ENCODE results near the gene PTPN13. TPM values are rescaled to one million over a fixed set of nuclear protein-coding genes. Genes with fewer than 3 reads are reported as not detected.

PTPN13 gene
- total and polyA plus RNA-seq, 5 experiments from 2014 or later, result not detected

DNA sequence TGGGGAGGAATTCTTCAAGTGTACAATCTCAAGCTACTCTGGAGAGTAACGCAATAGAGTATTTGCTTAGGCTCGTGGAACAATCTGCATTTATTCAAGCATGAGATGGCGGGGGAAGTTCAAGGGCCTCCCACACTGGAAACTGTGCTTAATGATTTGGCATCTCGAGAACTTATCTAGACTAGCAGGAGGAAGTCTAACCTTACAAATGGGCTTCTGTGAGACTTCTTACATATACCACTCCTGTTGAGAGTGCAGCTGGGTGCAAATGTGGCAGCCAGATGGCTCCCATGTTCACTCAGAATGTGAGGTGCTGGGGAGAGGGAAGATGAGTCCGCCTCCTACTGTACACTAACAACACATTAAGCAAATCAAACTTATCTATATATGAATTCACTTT is 29.3 kb upstream of the PTPN13 start:
- Mint-ChIP-seq H3K36me3 (no peaks in the 10 kb centered on the region), H3K4me1 (no peaks in the 10 kb centered on the region)
- no peak for ATAC-seq

DNA sequence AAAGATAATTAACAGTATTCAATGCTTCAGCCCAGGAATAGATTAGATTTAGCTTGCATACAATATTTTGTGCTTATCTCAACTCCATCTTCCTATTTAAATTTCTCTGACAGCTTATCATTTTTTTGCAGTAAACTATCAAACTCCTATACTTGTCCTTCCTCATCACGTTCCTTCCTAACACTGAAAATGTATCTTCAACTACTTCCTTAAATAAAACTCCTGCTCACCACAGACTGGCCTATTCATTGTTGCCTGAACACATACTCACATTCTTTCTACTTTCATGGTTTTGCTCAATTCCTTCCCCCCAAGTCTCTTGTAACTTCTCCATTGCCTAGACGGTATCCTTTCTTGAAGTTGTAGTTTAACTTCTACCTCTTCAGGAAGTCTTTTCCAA is 28.5 kb upstream of the PTPN13 start:
- no peaks in the 10 kb centered on the region for H3K9me3 Mint-ChIP-seq
- H3K27ac Mint-ChIP-seq, result no peak overlapping the region
- H3K4me1 Mint-ChIP-seq, result no peaks in the 10 kb centered on the region
- no peaks in the 10 kb centered on the region for H3K36me3 Mint-ChIP-seq
- POLR2A ChIA-PET, result no interaction called here
- ATAC-seq (no peak), DNase-seq (no peak)
- H3K4me3 Mint-ChIP-seq, result no peak overlapping the region
- peaks cover 0 to 11% (median 3%) of the 10 kb centered on the region in 5 donors for H3K27me3 Mint-ChIP-seq

More for the DNA sequence above, 29.3 kb upstream of the PTPN13 start:
- H3K27ac Mint-ChIP-seq, result no peak overlapping the region
- no peak overlapping the region for H3K4me3 Mint-ChIP-seq
- DNase-seq, result no peak
- H3K9me3 Mint-ChIP-seq, result no peaks in the 10 kb centered on the region
- peaks cover 0 to 11% (median 3%) of the 10 kb centered on the region in 5 donors for H3K27me3 Mint-ChIP-seq
- POLR2A ChIA-PET, result no interaction called here

DNA sequence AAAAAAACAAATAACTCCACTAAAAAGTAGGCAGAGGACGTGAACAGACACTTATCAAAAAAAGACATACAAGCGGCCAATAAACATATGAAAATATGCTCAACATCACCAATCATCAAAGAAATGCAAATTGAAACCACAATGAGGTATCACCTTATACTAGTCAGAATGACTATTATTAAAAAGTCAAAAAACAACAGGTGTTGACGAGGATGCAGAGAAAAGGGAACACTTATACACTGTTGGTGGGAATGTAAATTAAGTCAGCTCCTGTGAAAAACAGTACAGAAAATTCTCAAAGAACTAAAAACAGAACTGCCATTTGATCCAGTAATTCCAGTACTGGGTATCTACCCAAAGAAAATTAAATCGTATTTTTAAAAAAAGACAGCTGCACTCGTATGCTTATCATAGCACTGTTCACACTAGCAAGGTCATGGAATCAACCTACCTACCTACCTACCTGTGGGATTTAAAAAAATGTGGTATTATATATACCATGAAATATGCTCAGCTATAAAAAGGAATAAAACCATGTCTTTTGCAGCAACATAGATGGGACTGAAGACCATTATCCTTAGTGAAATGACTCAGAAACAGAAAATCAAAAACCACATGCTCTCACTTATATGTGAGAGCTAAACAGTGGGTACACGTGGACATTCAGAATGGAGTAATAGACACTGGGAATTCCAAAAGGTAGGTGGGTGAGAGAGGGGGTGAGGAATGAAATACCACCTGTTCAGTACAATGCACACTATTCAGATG is 24.8 kb upstream of the PTPN13 start:
- H3K27me3 Mint-ChIP-seq, result peaks cover 0 to 11% (median 0%) of the 10 kb centered on the region in 5 donors
- POLR2A ChIA-PET, result no interaction called here
- peaks cover 0 to 1% (median 0%) of the 10 kb centered on the region in 9 donors for H3K9me3 Mint-ChIP-seq
- ATAC-seq (no peak), DNase-seq (no peak)
- no peak overlapping the region for H3K27ac Mint-ChIP-seq
- no peaks in the 10 kb centered on the region for H3K36me3 Mint-ChIP-seq
- no peak overlapping the region for H3K4me3 Mint-ChIP-seq
- H3K4me1 Mint-ChIP-seq, result no peaks in the 10 kb centered on the region

DNA sequence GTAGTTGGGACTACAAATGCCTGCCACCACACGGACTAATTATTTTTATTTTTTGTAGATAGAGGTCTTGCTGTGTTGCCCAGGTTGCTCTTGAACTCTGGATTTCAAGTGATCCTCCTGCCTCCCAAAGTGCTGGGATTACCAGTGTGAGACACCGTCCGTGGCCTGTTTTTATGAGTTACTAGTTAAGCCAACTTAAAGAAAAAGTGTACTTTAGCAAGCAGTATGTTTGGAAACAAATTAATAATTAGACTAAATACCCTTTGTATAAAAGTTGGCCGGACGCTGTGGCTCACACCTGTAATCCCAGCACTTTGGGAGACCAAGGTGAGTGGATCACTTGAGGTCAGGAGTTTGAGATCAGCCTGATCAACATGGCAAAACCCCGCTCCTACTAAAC is 14.2 kb upstream of the PTPN13 start:
- peaks cover 0 to 2% (median 0%) of the 10 kb centered on the region in 9 donors for H3K9me3 Mint-ChIP-seq

DNA sequence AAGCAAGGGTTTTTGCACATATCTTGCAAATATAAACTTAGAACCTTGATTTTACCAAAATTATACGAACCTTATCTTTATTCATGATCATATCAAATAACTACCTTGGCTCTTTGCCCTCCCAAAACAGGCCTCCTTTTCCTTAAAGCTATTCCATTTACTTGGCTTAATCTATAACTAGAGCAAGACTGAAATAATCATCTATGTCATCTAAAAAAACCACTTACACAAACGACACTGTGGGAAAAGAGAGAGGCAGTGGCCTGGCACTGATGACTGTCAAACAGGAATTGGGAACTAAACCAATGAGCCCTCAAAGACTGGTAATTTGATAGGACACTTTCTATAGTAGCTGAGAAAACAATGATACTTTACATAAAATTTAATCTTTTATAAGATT is 11.7 kb upstream of the PTPN13 start:
- H3K27me3 Mint-ChIP-seq, result peaks cover 0 to 3% (median 1%) of the 10 kb centered on the region in 5 donors
- H3K36me3 Mint-ChIP-seq, result no peaks in the 10 kb centered on the region
- H3K4me1 Mint-ChIP-seq, result no peaks in the 10 kb centered on the region
- POLR2A ChIA-PET, result no interaction called here
- DNase-seq (no peak), ATAC-seq (no peak)
- peaks cover 0 to 2% (median 0%) of the 10 kb centered on the region in 9 donors for H3K9me3 Mint-ChIP-seq
- no peak overlapping the region for H3K27ac Mint-ChIP-seq
- H3K4me3 Mint-ChIP-seq, result no peak overlapping the region

More for the DNA sequence above, 14.2 kb upstream of the PTPN13 start:
- no peaks in the 10 kb centered on the region for H3K4me1 Mint-ChIP-seq
- no peak for ATAC-seq
- no peak overlapping the region for H3K4me3 Mint-ChIP-seq
- H3K27me3 Mint-ChIP-seq, result peaks cover 0 to 3% (median 0%) of the 10 kb centered on the region in 5 donors
- POLR2A ChIA-PET, result no interaction called here
- no peak overlapping the region for H3K27ac Mint-ChIP-seq
- H3K36me3 Mint-ChIP-seq, result no peaks in the 10 kb centered on the region
- no peak for DNase-seq

DNA sequence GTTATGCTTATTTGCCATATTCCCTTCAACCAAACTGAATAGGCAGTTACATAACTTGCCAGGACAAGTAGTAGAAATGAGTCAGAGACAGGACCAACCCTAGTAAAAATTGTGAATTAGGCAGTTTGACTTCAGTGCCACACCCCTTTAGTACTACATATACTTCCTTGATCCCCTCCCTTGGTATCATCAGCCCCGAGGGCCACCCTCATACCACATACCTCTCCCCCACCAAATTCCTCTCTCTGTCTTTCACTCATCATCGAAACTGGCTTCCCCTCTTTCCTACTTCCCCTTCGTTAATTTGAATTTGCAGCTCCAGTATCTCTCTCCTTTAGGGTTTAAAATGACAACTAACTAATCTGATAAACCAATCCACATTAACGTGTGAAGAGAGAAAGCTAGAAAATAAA is 7.9 kb upstream of the PTPN13 start:
- Mint-ChIP-seq H3K4me1 (no peaks in the 10 kb centered on the region), H3K36me3 (no peaks in the 10 kb centered on the region), H3K27ac (no peak overlapping the region), H3K27me3 (peaks cover 0 to 16% (median 1%) of the 10 kb centered on the region in 5 donors), H3K4me3 (no peak overlapping the region), H3K9me3 (peaks cover 0 to 5% (median 0%) of the 10 kb centered on the region in 9 donors)
- no peak for ATAC-seq
- POLR2A ChIA-PET, result no interaction called here
- no peak for DNase-seq

GRCh38 chr4:86586626-86587380 is 7.3 kb upstream of the PTPN13 start:
- Mint-ChIP-seq H3K36me3 (no peaks in the 10 kb centered on the region), H3K27me3 (peaks cover 0 to 16% (median 1%) of the 10 kb centered on the region in 5 donors), H3K9me3 (peaks cover 0 to 5% (median 0%) of the 10 kb centered on the region in 9 donors), H3K4me1 (no peaks in the 10 kb centered on the region), H3K4me3 (no peak overlapping the region), H3K27ac (no peak overlapping the region)
- no peak for DNase-seq
- POLR2A ChIA-PET, result no interaction called here
- ATAC-seq, result no peak

DNA sequence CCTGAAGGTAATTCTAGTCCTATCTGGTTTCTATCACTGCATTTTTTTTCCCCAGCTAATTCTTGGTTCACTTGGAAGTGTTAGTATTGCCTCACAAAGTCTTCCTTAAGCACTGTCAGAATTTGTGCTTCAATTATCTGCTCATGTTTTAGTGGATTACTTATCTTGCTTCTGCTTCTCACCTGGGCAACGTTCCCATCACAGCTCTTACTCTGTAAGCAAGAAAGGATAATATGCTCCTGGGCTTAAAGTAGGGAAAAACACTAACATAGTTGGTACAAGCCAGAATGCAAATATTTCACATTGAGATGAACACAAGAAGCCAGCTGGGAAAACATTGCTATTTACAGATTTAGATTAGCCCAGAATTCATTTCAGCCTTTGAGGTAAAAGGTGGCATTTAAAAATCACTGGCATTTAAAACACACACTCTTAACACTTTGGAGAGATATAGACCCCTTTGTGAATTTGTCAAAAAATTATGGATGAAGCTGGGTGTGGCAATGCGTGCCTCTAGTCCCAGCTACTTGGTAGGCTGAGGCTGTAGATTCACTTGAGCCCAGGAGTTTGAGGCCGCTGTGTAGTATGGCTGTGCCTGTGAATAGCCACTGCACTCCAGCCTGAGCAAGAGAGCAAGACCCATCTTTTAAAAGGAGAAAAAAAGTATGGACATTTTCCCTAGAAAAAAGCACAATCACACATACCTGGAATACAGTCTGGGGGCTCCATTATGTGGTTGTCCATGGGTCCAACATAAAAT is 6.6 kb upstream of the PTPN13 start:
- no peaks in the 10 kb centered on the region for H3K4me1 Mint-ChIP-seq
- no peak for DNase-seq
- no peaks in the 10 kb centered on the region for H3K36me3 Mint-ChIP-seq
- H3K9me3 Mint-ChIP-seq, result peaks cover 0 to 5% (median 0%) of the 10 kb centered on the region in 9 donors
- no peak overlapping the region for H3K4me3 Mint-ChIP-seq
- POLR2A ChIA-PET, result no interaction called here
- H3K27me3 Mint-ChIP-seq, result peaks cover 1 to 21% (median 2%) of the 10 kb centered on the region in 5 donors
- no peak overlapping the region for H3K27ac Mint-ChIP-seq
- ATAC-seq, result no peak

- Mint-ChIP-seq H3K27me3 (peaks cover 21 to 63% (median 30%) of the 10 kb centered on the region in 5 donors), H3K27ac (no peak overlapping the region), H3K4me3 (peak overlapping the region in 1 of 10 donors; percentile 13), H3K4me1 (peaks cover 8 to 17% (median 14%) of the 10 kb centered on the region in 4 donors), H3K36me3 (no peaks in the 10 kb centered on the region), H3K9me3 (peaks cover 0 to 3% (median 0%) of the 10 kb centered on the region in 9 donors)
- POLR2A ChIA-PET, result no interaction called here
- DNase-seq (no peak), ATAC-seq (no peak)
These were observed 1.4 kb upstream of the PTPN13 start for GRCh38 chr4:86592553-86593249.

DNA sequence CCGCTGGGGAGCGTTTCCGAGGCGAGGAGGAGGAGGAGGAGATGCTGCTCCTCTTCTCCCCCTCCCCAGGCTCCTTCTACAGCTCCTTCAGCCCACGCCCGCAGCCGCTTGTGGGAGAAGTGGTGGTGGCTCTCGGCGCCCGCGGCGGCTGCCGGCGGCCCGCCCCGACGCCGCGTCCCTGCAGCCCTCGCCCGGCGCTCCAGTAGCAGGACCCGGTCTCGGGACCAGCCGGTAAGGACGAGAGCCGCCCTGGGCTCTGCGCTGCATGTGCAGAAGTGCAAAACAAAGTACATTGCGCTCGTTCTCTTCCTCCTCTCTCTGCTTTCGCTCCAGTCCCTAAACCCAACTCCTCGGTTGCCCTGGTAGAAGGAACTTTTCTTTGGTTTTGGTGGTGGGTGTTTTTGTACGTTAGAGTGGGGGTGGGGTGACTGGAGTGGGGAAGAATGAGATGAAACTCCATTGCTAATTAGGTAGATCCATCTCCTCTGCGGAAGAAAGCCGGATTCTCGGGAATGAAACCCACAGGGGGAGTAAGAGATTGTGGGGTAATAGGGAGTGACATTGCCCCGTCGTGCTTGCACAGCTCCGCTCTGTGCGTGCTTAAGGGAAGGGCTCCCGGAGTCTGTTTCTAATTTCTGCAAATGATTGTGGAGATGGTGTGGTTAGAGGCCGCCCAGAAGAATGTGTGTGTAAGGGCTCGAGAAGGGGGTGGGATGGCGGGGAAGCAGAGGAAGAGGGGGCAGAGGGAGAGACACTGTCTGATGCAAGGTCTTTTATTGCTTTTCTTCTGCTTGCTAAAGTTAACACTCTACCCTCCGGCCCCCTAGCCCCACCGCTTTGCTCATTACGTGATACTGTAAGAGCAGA is 677 bp downstream of the PTPN13 start:
- Mint-ChIP-seq H3K27me3 (peaks cover 23 to 59% (median 35%) of the 10 kb centered on the region in 5 donors), H3K4me1 (peaks cover 8 to 17% (median 14%) of the 10 kb centered on the region in 4 donors), H3K9me3 (peaks cover 0 to 3% (median 0%) of the 10 kb centered on the region in 9 donors), H3K36me3 (no peaks in the 10 kb centered on the region), H3K4me3 (peak overlapping the region; percentile 57 to 89 (median 80)), H3K27ac (no peak overlapping the region)
- DNase-seq (peak in 2 of 10 donors; percentile 6 to 9), ATAC-seq (peak; percentile 49)
- POLR2A ChIA-PET, result no interaction called here

DNA sequence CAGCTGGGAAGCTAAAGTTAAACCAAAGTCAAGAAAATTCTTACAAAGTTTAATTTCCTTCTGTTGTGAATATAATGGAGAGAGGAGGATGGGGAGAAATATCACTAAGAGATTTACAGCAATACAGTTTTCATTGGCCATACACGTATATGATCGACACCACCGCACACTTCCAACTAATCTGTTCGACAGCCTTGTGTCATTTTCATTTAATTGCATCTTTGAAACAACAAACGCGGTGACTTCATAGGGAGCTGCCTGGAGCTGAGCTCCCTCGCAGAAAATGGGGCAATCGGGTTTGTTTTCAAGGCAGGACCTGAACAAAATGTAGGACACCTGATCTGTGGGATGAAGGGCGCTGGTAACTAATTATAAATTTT is 1.3 kb downstream of the PTPN13 start:
- Mint-ChIP-seq H3K27ac (no peak overlapping the region), H3K36me3 (no peaks in the 10 kb centered on the region), H3K9me3 (peaks cover 0 to 2% (median 0%) of the 10 kb centered on the region in 9 donors), H3K27me3 (peaks cover 23 to 59% (median 35%) of the 10 kb centered on the region in 5 donors), H3K4me1 (peaks cover 8 to 17% (median 14%) of the 10 kb centered on the region in 4 donors), H3K4me3 (peak overlapping the region; percentile 57 to 89 (median 76))
- DNase-seq (no peak), ATAC-seq (no peak)
- POLR2A ChIA-PET, result no interaction called here

Measured in naive thymus-derived CD8-positive, alpha-beta T cell (primary cell).